Liver (tissue), 3 donors: ENCODE results near the gene KIF26A.

Experiments
- CTCF ChIP-seq: fragments of 150-350 bp; IDR thresholded peaks from 2 replicates; pipeline ENCODE4 v1.5.1; 2017; ENCODE audit warnings: improper control_type of control experiment, low read depth, low read length; ENCODE audit not compliant: missing input control
- FOXA2 ChIP-seq: IDR thresholded peaks from 2 replicates; pipeline ENCODE4 v1.6.1; 2016; ENCODE audit warnings: antibody characterized with exemption
- HNF4A ChIP-seq, 2 donors: conservative IDR thresholded peaks; 2 replicates each; pipeline ENCODE4 v1.6.1; 2016; ENCODE audit warnings: antibody characterized with exemption in 2 of 2, mild to moderate bottlenecking in 2 of 2
- HNF4G ChIP-seq: IDR thresholded peaks from 2 replicates; pipeline ENCODE4 v1.6.1; 2016; ENCODE audit warnings: antibody characterized with exemption
- JUND ChIP-seq, 2 donors: IDR thresholded peaks; 2 replicates each; pipeline ENCODE4 v1.6.1; 2016; ENCODE audit warnings: antibody characterized with exemption in 2 of 2
- MAX ChIP-seq: IDR thresholded peaks from 2 replicates; pipeline ENCODE4 v1.6.1; 2016; ENCODE audit warnings: antibody characterized with exemption
- RAD21 ChIP-seq, 2 donors: IDR thresholded peaks; 2 replicates each; pipeline ENCODE4 v1.6.1; 2016; ENCODE audit warnings: antibody characterized with exemption in 2 of 2, mild to moderate bottlenecking in 2 of 2
- REST ChIP-seq: IDR thresholded peaks from 2 replicates; pipeline ENCODE4 v1.6.1; 2016; ENCODE audit warnings: antibody characterized with exemption, mild to moderate bottlenecking
- RXRA ChIP-seq, 2 donors: IDR thresholded peaks; 2 replicates each; pipeline ENCODE4 v1.6.1; 2017 to 2018; ENCODE audit warnings: antibody characterized with exemption in 2 of 2, mild to moderate bottlenecking in 1 of 2
- TAF1 ChIP-seq: conservative IDR thresholded peaks from 2 replicates; pipeline ENCODE4 v1.6.1; 2016; ENCODE audit warnings: antibody characterized with exemption, mild to moderate bottlenecking
- YY1 ChIP-seq: IDR thresholded peaks from 2 replicates; pipeline ENCODE4 v1.6.1; 2016; ENCODE audit warnings: antibody characterized with exemption, mild to moderate bottlenecking
- ZBTB33 ChIP-seq: IDR thresholded peaks from 2 replicates; pipeline ENCODE4 v1.6.1; 2016; ENCODE audit warnings: antibody characterized with exemption
- donor health status: healthy.
- donor health status: healthy.

GRCh38 chr14:104103446-104104075, 34.8 kb upstream of the KIF26A start:
- TF ChIP-seq CTCF (no peak), HNF4G (no peak), HNF4A (conservative IDR thresholded peaks at IDR 0.05) (no peak), RAD21 (IDR thresholded peaks at IDR 0.05) (no peak), ZBTB33 (no peak), REST (no peak), JUND (IDR thresholded peaks at IDR 0.05) (no peak), TAF1 (no peak), FOXA2 (no peak), YY1 (no peak), RXRA (IDR thresholded peaks at IDR 0.05) (no peak), MAX (no peak)
